Activated B cell treated with CpG ODN at 0.5 μM for 24 hours (primary cell): ENCODE measurements around the gene PAAF1. TPM values are rescaled to one million over a fixed set of nuclear protein-coding genes. Genes with fewer than 3 reads are reported as not detected.

Source experiments
- ATAC-seq: fragments of 200-7000 bp; cut with Tn5 transposase; one replicate; pipeline ENCODE4 v1.10.0; 2021; ENCODE audit warnings: low read depth, mild to moderate bottlenecking, moderate library complexity
- CTCF ChIA-PET: fragments of 350-600 bp; sonication (Branson Sonifier 250); formaldehyde crosslinking; loops from one replicate; lab custom pipeline; 2021; ENCODE audit warnings: antibody characterized with exemption; lab: Charles Lee
- POLR2A ChIA-PET: fragments of 350-600 bp; sonication (Branson Sonifier 250); formaldehyde crosslinking; loops from one replicate; lab custom pipeline; 2021; ENCODE audit warnings: antibody characterized with exemption; lab: Charles Lee
- DNase-seq: peaks from one replicate; pipeline ENCODE4 v3.0.0; 2022
- H3K27ac Mint-ChIP-seq: one replicate; pipeline ENCODE4 v1.8.0; 2020; ENCODE audit warnings: mixed read lengths
- H3K27me3 Mint-ChIP-seq: one replicate; pipeline ENCODE4 v1.8.0; 2021; ENCODE audit warnings: mixed read lengths
- H3K36me3 Mint-ChIP-seq: one replicate; pipeline ENCODE4 v1.8.0; 2021; ENCODE audit warnings: low read depth, mixed read lengths
- H3K4me1 Mint-ChIP-seq: one replicate; pipeline ENCODE4 v1.8.0; 2021; ENCODE audit warnings: mixed read lengths
- H3K4me3 Mint-ChIP-seq: one replicate; pipeline ENCODE4 v1.8.0; 2020; ENCODE audit warnings: mild to moderate bottlenecking, mixed read lengths
- H3K9me3 Mint-ChIP-seq: one replicate; pipeline ENCODE4 v1.8.0; 2020; ENCODE audit warnings: mixed read lengths
- CTCF ChIP-seq: fragments of 200-600 bp; IDR thresholded peaks from one replicate; pipeline ENCODE4 v1.8.0; 2022; ENCODE audit warnings: antibody characterized with exemption, mild to moderate bottlenecking
- intact Hi-C: fragments of 100-400 bp; cut with micrococcal nuclease; formaldehyde crosslinking; loops from one replicate; pipeline ENCODE4 v1.15.1; 2024
- total RNA-seq: library from RNA; stranded (reverse); gene quantifications from 2 replicates; pipeline ENCODE4 v1.2.3, GENCODE V29; 2022

PAAF1 gene
- total RNA-seq, 1 donor from 2014 or later = 20.2 TPM

GRCh38 chr11:73914284-73914683 lies 37.5 kb downstream of the PAAF1 start:
- ChIA-PET CTCF (no interaction called here), POLR2A (no interaction called here)
- Mint-ChIP-seq H3K9me3 (no peaks in the 10 kb centered on the region), H3K27ac (no peak overlapping the region), H3K27me3 (no peaks in the 10 kb centered on the region), H3K36me3 (peaks cover 79% of the 10 kb centered on the region), H3K4me1 (no peaks in the 10 kb centered on the region), H3K4me3 (no peak overlapping the region)
- no peak for ATAC-seq
- TF ChIP-seq CTCF = no peak
- intact Hi-C loops = no loop called here
- no peak for DNase-seq

- ChIA-PET CTCF (no interaction called here), POLR2A (no interaction called here)
- no peak overlapping the region for H3K27ac Mint-ChIP-seq
- ATAC-seq = no peak
- H3K36me3 Mint-ChIP-seq = peaks cover 74% of the 10 kb centered on the region
- no peaks in the 10 kb centered on the region for H3K27me3 Mint-ChIP-seq
- H3K4me1 Mint-ChIP-seq = no peaks in the 10 kb centered on the region
- TF ChIP-seq CTCF = no peak
- H3K9me3 Mint-ChIP-seq = no peaks in the 10 kb centered on the region
- H3K4me3 Mint-ChIP-seq = no peak overlapping the region
- DNase-seq = no peak
- intact Hi-C loops = no loop called here
Observed at GRCh38 chr11:73916435-73916834, 39.6 kb downstream of the PAAF1 start.

GRCh38 chr11:73921180-73921579 lies 44.4 kb downstream of the PAAF1 start:
- Mint-ChIP-seq H3K9me3 (no peaks in the 10 kb centered on the region), H3K36me3 (peaks cover 73% of the 10 kb centered on the region), H3K27ac (no peak overlapping the region), H3K27me3 (no peaks in the 10 kb centered on the region), H3K4me3 (no peak overlapping the region), H3K4me1 (no peaks in the 10 kb centered on the region)
- no peak for TF ChIP-seq CTCF
- ChIA-PET POLR2A (no interaction called here), CTCF (no interaction called here)
- intact Hi-C loops = loop anchor here (1.0 kb wide), 1 partner anchor 13 kb away; no protein-coding TSS in a partner anchor
- ATAC-seq (no peak), DNase-seq (no peak)

- H3K27ac Mint-ChIP-seq = no peak overlapping the region
Observed at GRCh38 chr11:73929388-73929787, 52.6 kb downstream of the PAAF1 start.

GRCh38 chr11:73931039-73931645 lies 54.3 kb downstream of the PAAF1 start:
- intact Hi-C loops = no loop called here
- no peak for ATAC-seq

More at GRCh38 chr11:73929388-73929787, 52.6 kb downstream of the PAAF1 start:
- CTCF ChIA-PET = no interaction called here
- intact Hi-C loops = no loop called here
- Mint-ChIP-seq H3K36me3 (peaks cover 69% of the 10 kb centered on the region), H3K9me3 (no peaks in the 10 kb centered on the region), H3K27me3 (no peaks in the 10 kb centered on the region), H3K4me1 (no peaks in the 10 kb centered on the region), H3K4me3 (no peak overlapping the region)
- POLR2A ChIA-PET = no interaction called here
- ATAC-seq (no peak), DNase-seq (no peak)
- no peak for TF ChIP-seq CTCF

More at GRCh38 chr11:73931039-73931645, 54.3 kb downstream of the PAAF1 start:
- DNase-seq = no peak
- Mint-ChIP-seq H3K27me3 (no peaks in the 10 kb centered on the region), H3K9me3 (no peaks in the 10 kb centered on the region), H3K4me1 (no peaks in the 10 kb centered on the region), H3K36me3 (peaks cover 58% of the 10 kb centered on the region), H3K4me3 (no peak overlapping the region), H3K27ac (no peak overlapping the region)
- ChIA-PET CTCF (interaction anchor here (1.1 kb wide), 1 partner anchor 305 kb away, joined by 4 read pairs; no protein-coding TSS in a partner anchor), POLR2A (no interaction called here)
- no peak for TF ChIP-seq CTCF
